A549 (cell line): Measurements from ENCODE around the gene UBA3.

ENCODE experiments used
- CHD2 ChIP-seq: fragments of 150-350 bp; IDR thresholded peaks from 2 replicates; pipeline ENCODE4 v1.6.1; 2014; ENCODE audit warnings: low read length; ENCODE audit not compliant: partially characterized antibody
- CTCF ChIP-seq: fragments of >200 bp; sonication (Bioruptor Twin); formaldehyde crosslinking; IDR thresholded peaks from 3 replicates; pipeline ENCODE4 v1.5.1; 2016
- PHF8 ChIP-seq: fragments of 200-600 bp; sonication (generic); IDR thresholded peaks from 2 replicates; pipeline ENCODE4 v1.6.1; 2016; ENCODE audit warnings: low read depth, mild to moderate bottlenecking, antibody characterized with exemption, moderate library complexity, borderline replicate concordance
- RAD21 ChIP-seq, 2 experiments: fragments of >200 bp in 1 of 2; sonication (Bioruptor Twin) in 1 of 2; formaldehyde crosslinking in 1 of 2; IDR thresholded peaks in 1 of 2; conservative IDR thresholded peaks in 1 of 2; 2 replicates in 1 of 2; 3 replicates in 1 of 2; pipeline ENCODE4 v1.6.1; 2012 to 2018; ENCODE audit warnings: inconsistent platforms in 1 of 2

- TF ChIP-seq CTCF, result no peak
- no peak for TF ChIP-seq CHD2
- TF ChIP-seq PHF8, result no peak
- no peak for TF ChIP-seq RAD21 (conservative IDR thresholded peaks at IDR 0.05 in 1 of 2, IDR thresholded peaks at IDR 0.05 in 1 of 2)
Observed at GRCh38 chr3:69008980-69009379, 71.2 kb downstream of the UBA3 start.
